ENCODE results near the gene PER2.

DNA sequence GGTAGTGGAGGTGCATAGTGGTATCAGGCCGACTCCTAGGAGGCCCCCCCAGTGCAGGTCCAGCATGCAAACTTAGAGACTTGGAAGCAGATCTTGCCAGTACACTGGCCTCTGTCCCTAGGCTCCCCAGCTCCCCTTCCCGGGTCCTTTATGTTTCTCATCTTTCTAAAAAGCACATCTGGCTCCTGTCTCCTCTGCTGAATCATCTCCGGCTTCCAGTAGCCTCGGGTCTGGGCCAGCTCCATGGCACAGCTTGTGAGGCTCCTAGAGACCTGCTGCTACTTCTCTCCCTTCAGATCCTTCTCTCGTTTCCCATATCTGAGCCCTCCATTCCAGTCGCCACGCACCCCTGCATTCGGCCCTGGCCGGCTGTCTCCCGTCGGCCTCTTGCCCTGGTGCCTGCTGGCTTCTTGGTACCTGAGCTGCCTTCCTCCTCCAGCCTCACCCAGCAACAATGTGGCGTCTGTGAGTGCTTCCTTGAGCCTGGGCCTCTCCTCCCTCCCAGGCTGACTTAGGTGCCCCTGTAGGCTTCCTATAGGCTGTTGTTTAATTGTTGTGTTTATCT, 38.5 kb upstream of the PER2 start:
- TF ChIP-seq, protein P1, sequence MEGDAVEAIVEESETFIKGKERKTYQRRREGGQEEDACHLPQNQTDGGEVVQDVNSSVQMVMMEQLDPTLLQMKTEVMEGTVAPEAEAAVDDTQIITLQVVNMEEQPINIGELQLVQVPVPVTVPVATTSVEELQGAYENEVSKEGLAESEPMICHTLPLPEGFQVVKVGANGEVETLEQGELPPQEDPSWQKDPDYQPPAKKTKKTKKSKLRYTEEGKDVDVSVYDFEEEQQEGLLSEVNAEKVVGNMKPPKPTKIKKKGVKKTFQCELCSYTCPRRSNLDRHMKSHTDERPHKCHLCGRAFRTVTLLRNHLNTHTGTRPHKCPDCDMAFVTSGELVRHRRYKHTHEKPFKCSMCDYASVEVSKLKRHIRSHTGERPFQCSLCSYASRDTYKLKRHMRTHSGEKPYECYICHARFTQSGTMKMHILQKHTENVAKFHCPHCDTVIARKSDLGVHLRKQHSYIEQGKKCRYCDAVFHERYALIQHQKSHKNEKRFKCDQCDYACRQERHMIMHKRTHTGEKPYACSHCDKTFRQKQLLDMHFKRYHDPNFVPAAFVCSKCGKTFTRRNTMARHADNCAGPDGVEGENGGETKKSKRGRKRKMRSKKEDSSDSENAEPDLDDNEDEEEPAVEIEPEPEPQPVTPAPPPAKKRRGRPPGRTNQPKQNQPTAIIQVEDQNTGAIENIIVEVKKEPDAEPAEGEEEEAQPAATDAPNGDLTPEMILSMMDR (IDR thresholded peaks at IDR 0.05): no peak
- no peak for TF ChIP-seq POLR2A (IDR thresholded peaks at IDR 0.05)
